ENCODE results near the gene LRRC25. TPM values are rescaled to one million over a fixed set of nuclear protein-coding genes. Genes with fewer than 3 reads are reported as not detected.

LRRC25 gene
- polyA plus RNA-seq (2011; rRNA removed) (0.12 and 0.32 TPM in 2 replicates), polyA minus RNA-seq (2011; rRNA and poly(A)+ RNA removed) (0.17 and 0.60 TPM in 2 replicates)

GRCh38 chr19:18397242-18398202, at the start of gene LRRC25:
Gene LRRC25, minus strand, starts transcription at chr19:18397622. Its CDS starts 659 bp downstream, at chr19:18396963.
- POLR2A ChIA-PET, result no interaction called here
- Histone ChIP-seq H3K27me3 (ENCODE audit: control insufficient read depth, insufficient read depth, low read length) (no peaks in the 10 kb centered on the region), H3K27ac (ENCODE audit: low read depth, low read length) (no peak within 1 kb of the TSS), H3K9me3 (ENCODE audit: control insufficient read depth, insufficient read depth, low read length) (no peaks in the 10 kb centered on the region), H3K4me3 (ENCODE audit: low read depth, low read length) (no peak within 1 kb of the TSS)
- CTCF ChIA-PET, result interaction anchor here (1.1 to 2.4 kb wide), 3 partner anchors 9 to 13 kb away, joined by 3 to 18 read pairs (median 9); no protein-coding TSS in a partner anchor
- no peak for TF ChIP-seq CTCF (IDR thresholded peaks at IDR 0.05; ENCODE audit: low read depth, low read length)
- DNase-seq (ENCODE audit: low read depth, low spot score), result no peak

DNA sequence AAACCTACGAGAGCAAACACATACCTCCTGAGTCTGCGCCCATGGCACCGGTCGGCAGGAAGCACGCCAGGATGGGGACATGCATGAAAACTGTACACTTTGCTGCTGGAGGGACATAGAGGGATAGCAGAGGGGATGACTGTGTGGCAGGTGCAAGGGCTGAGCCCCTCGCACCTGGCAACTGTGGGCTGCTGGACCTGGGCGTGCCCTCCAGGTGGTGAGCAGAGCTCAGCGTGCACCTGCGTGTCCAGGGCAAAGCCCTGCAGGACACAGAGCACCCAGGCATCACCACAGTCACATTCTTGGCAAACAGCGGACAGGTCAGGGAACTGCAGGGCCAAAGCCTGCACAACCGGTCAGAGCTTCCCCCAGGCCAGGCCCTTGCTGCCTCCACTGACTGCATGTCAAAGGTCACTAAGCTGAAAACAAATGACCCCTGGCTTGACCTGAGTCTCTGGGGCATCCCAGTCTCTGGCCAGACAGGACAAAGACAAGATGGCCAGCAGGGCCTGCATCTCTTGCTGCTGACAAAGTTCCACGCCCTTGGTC, 49.5 kb upstream of the LRRC25 start:
- Histone ChIP-seq H3K27me3 (ENCODE audit: control insufficient read depth, insufficient read depth, low read length) (no peaks in the 10 kb centered on the region), H3K4me3 (ENCODE audit: low read depth, low read length) (no peak overlapping the region), H3K27ac (ENCODE audit: low read depth, low read length) (no peak overlapping the region), H3K9me3 (ENCODE audit: control insufficient read depth, insufficient read depth, low read length) (no peaks in the 10 kb centered on the region; the same call in 1 of the 2 replicates)
- TF ChIP-seq CTCF (IDR thresholded peaks at IDR 0.05; ENCODE audit: low read depth, low read length), result no peak
- no peak for DNase-seq (ENCODE audit: low read depth, low spot score)
- ChIA-PET POLR2A (no interaction called here), CTCF (no interaction called here)

DNA sequence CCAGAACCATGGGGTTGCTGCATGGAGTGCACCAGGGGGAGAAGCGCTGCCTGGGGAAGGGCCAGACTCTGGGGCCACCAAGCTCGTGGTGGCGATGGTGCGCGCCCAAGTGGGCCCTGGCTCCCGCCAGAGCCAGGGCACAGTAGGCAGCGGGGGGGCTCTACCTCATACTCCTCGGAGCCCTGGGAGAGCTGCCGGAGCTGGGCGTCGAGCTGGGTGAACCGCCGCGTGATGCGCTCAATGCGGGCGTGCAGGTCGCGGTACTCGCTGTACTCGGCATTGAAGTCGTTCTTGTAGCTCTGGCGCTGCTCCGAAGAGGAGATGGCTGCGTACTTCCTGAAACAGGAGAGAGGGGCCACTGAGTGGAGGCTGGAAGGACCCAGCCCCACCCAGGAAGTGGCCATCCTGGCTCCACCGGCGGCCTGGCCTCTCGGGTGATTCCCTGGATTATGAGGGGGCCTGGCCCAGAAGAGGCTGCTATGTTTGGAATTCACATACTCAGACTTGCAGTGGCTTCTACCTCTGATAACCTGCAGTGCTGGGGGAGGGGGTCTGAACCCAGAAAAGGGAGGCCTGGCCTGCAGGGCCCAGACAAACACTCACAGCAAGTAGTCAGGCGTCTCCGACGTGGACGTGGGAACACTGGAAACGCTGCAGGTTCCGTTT, 48.9 kb upstream of the LRRC25 start:
- ChIA-PET CTCF (no interaction called here), POLR2A (no interaction called here)
- H3K4me3 ChIP-seq (ENCODE audit: low read depth, low read length), result no peak overlapping the region
- no peaks in the 10 kb centered on the region; the same call in 1 of the 2 replicates for H3K9me3 ChIP-seq (ENCODE audit: control insufficient read depth, insufficient read depth, low read length)
- TF ChIP-seq CTCF (IDR thresholded peaks at IDR 0.05; ENCODE audit: low read depth, low read length), result no peak
- H3K27me3 ChIP-seq (ENCODE audit: control insufficient read depth, insufficient read depth, low read length), result no peaks in the 10 kb centered on the region
- H3K27ac ChIP-seq (ENCODE audit: low read depth, low read length), result no peak overlapping the region
- no peak for DNase-seq (ENCODE audit: low read depth, low spot score)

DNA sequence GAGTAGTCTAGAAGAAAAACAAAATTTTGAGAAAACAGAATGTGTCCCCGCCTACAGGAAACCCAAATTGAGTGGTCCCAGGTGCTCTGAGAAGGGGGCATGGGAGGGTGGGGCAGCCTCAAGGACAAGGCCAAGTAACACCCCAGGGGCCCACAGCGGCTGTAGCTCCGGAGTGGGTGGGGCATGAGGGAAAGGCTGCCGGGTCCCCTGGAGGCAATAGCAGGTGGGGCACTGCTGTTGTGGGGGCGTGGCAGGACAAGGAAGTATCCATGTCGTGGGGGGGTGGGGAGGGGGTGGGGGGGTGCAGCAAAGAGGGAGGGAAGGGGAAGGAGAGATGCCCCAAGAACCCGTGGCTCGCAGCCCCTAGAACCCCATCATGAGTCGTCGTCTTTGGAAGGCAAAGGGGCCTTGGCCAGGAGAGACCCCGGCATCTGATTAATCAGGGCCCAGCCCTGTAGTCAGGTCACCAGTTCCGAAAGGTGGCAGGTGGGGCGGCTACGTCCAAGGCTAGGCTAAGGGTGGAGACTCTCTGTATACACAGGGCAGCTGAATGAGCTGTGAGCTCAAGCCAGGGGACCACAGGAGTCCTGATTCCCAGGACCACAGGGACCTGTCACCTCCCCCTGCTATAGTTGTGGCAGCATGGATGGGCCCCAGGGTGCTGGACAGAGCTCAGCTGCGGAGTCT, 48.0 kb upstream of the LRRC25 start:
- Histone ChIP-seq H3K27ac (ENCODE audit: low read depth, low read length) (no peak overlapping the region), H3K9me3 (ENCODE audit: control insufficient read depth, insufficient read depth, low read length) (no peaks in the 10 kb centered on the region; the same call in 1 of the 2 replicates), H3K4me3 (ENCODE audit: low read depth, low read length) (no peak overlapping the region), H3K27me3 (ENCODE audit: control insufficient read depth, insufficient read depth, low read length) (no peaks in the 10 kb centered on the region)
- no peak for DNase-seq (ENCODE audit: low read depth, low spot score)
- no peak for TF ChIP-seq CTCF (IDR thresholded peaks at IDR 0.05; ENCODE audit: low read depth, low read length)
- ChIA-PET POLR2A (no interaction called here), CTCF (no interaction called here)
